Activated B cell treated with CpG ODN at 0.5 μM for 24 hours (primary cell): Measurements from ENCODE around the gene TMEM212. TPM values are rescaled to one million over a fixed set of nuclear protein-coding genes. Genes with fewer than 3 reads are reported as not detected.

Experiments used
- ATAC-seq: fragments of 200-7000 bp; cut with Tn5 transposase; one replicate; pipeline ENCODE4 v1.10.0; 2021; ENCODE audit warnings: low read depth, mild to moderate bottlenecking, moderate library complexity
- CTCF ChIA-PET: fragments of 350-600 bp; sonication (Branson Sonifier 250); formaldehyde crosslinking; loops from one replicate; lab custom pipeline; 2021; ENCODE audit warnings: antibody characterized with exemption; lab: Charles Lee
- POLR2A ChIA-PET: fragments of 350-600 bp; sonication (Branson Sonifier 250); formaldehyde crosslinking; loops from one replicate; lab custom pipeline; 2021; ENCODE audit warnings: antibody characterized with exemption; lab: Charles Lee
- DNase-seq: peaks from one replicate; pipeline ENCODE4 v3.0.0; 2022
- H3K27ac Mint-ChIP-seq: one replicate; pipeline ENCODE4 v1.8.0; 2020; ENCODE audit warnings: mixed read lengths
- H3K27me3 Mint-ChIP-seq: one replicate; pipeline ENCODE4 v1.8.0; 2021; ENCODE audit warnings: mixed read lengths
- H3K36me3 Mint-ChIP-seq: one replicate; pipeline ENCODE4 v1.8.0; 2021; ENCODE audit warnings: low read depth, mixed read lengths
- H3K4me1 Mint-ChIP-seq: one replicate; pipeline ENCODE4 v1.8.0; 2021; ENCODE audit warnings: mixed read lengths
- H3K4me3 Mint-ChIP-seq: one replicate; pipeline ENCODE4 v1.8.0; 2020; ENCODE audit warnings: mild to moderate bottlenecking, mixed read lengths
- H3K9me3 Mint-ChIP-seq: one replicate; pipeline ENCODE4 v1.8.0; 2020; ENCODE audit warnings: mixed read lengths
- intact Hi-C: fragments of 100-400 bp; cut with micrococcal nuclease; formaldehyde crosslinking; loops from one replicate; pipeline ENCODE4 v1.15.1; 2024
- total RNA-seq: library from RNA; stranded (reverse); gene quantifications from 2 replicates; pipeline ENCODE4 v1.2.3, GENCODE V29; 2022
- TF ChIP-seq, protein P1 (sequence below): fragments of 200-600 bp; IDR thresholded peaks from one replicate; pipeline ENCODE4 v1.8.0; 2022; ENCODE audit warnings: antibody characterized with exemption, mild to moderate bottlenecking

Gene TMEM212
- total RNA-seq, 1 donor from 2014 or later, result not detected

- no peaks in the 10 kb centered on the region for H3K36me3 Mint-ChIP-seq
- POLR2A ChIA-PET, result no interaction called here
- no peaks in the 10 kb centered on the region for H3K9me3 Mint-ChIP-seq
- H3K4me1 Mint-ChIP-seq, result no peaks in the 10 kb centered on the region
- no peak overlapping the region for H3K27ac Mint-ChIP-seq
- no peak for ATAC-seq
- H3K27me3 Mint-ChIP-seq, result peaks cover 4% of the 10 kb centered on the region
- intact Hi-C loops, result no loop called here
- DNase-seq, result no peak
- CTCF ChIA-PET, result no interaction called here
- TF ChIP-seq, protein P1, sequence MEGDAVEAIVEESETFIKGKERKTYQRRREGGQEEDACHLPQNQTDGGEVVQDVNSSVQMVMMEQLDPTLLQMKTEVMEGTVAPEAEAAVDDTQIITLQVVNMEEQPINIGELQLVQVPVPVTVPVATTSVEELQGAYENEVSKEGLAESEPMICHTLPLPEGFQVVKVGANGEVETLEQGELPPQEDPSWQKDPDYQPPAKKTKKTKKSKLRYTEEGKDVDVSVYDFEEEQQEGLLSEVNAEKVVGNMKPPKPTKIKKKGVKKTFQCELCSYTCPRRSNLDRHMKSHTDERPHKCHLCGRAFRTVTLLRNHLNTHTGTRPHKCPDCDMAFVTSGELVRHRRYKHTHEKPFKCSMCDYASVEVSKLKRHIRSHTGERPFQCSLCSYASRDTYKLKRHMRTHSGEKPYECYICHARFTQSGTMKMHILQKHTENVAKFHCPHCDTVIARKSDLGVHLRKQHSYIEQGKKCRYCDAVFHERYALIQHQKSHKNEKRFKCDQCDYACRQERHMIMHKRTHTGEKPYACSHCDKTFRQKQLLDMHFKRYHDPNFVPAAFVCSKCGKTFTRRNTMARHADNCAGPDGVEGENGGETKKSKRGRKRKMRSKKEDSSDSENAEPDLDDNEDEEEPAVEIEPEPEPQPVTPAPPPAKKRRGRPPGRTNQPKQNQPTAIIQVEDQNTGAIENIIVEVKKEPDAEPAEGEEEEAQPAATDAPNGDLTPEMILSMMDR, result no peak
- no peak overlapping the region for H3K4me3 Mint-ChIP-seq
Observed at GRCh38 chr3:171838218-171838720, 4.9 kb upstream of the TMEM212 start.

DNA sequence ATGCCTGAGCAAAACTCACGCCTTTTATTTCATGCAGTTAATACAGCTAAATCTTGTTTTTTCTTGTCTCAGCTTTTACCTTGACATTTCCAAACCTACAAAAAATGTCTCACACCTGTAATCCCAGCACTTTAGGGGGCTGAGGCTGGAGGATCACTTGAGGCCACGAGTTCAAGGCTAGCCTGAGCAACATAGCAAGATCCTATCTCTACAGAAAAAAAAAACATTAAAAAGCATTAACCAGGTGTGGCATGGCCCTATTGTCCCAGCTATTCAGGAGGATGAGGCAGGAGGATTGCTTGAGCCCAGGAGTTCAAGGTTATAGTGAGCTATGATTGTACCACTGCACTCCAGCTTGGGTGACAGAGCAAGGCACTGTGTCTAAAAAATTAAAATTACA lies 3.9 kb upstream of the TMEM212 start:
- DNase-seq (no peak), ATAC-seq (no peak)
- ChIA-PET POLR2A (no interaction called here), CTCF (no interaction called here)
- Mint-ChIP-seq H3K36me3 (no peaks in the 10 kb centered on the region), H3K27ac (no peak overlapping the region), H3K4me3 (no peak overlapping the region), H3K27me3 (peaks cover 4% of the 10 kb centered on the region), H3K4me1 (no peaks in the 10 kb centered on the region), H3K9me3 (no peaks in the 10 kb centered on the region)
- TF ChIP-seq, protein P1, result no peak
- intact Hi-C loops, result no loop called here

DNA sequence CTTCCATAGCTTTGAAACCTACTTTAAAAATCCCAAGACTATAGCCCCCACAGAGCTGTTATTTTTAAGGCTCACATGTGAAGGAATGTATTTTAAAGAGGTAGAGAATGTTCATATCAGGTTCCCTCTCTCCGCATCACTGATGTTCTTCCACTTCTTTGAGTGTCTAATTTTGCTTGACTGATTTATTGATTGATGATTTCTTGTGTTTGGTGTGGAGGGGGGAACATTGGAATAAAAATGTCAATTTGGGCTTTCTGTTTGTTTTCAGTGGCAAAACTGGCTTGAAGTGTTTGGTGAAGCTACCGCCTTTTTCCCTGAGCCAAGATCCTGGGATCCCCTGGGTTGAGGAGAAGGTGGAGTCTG lies 2.7 kb upstream of the TMEM212 start:
- TF ChIP-seq, protein P1, result no peak
- Mint-ChIP-seq H3K36me3 (no peaks in the 10 kb centered on the region), H3K4me3 (no peak overlapping the region), H3K4me1 (no peaks in the 10 kb centered on the region), H3K9me3 (no peaks in the 10 kb centered on the region), H3K27me3 (peaks cover 4% of the 10 kb centered on the region), H3K27ac (no peak overlapping the region)
- DNase-seq (no peak), ATAC-seq (no peak)
- CTCF ChIA-PET, result no interaction called here
- intact Hi-C loops, result loop anchor here (10.0 kb wide), 1 partner anchor 494 kb away; no protein-coding TSS in a partner anchor
- POLR2A ChIA-PET, result no interaction called here

DNA sequence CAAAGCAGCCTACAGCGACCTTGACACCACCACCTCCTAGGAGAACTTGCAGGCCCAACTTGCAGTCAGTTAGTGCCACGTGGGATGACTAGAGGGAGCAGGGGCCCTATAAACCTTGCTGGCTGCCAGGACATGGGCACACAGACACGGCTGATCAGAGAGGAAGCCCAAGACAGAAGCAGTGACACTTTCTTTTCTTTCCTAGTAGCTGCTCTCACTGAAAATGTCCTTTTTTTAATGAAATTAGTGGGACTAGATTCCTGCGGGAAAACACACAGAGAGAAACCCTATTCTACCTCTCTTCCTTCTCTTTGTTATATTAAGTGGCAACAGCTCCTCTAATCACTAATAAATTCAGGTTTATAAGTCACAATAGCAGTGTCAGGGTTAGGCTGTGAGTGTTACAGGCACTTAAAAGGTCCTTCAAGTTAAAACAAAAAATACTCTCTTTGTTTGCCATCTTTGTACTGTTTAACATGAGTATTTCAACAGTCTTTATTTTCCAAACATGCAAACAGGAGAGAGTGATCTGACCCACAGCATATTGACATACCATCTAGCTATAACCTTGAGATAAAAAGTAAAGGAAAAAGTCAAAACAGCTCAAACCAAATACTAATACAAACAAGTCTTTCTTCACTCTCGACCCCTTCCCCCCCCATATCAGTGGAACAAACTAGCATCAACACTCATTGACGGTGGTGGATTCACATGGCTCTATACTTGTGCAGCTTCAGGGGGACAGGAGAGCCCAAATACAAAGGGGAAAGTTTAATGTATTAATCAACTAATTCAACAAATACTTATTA lies 2.1 kb upstream of the TMEM212 start:
- H3K9me3 Mint-ChIP-seq, result no peaks in the 10 kb centered on the region

DNA sequence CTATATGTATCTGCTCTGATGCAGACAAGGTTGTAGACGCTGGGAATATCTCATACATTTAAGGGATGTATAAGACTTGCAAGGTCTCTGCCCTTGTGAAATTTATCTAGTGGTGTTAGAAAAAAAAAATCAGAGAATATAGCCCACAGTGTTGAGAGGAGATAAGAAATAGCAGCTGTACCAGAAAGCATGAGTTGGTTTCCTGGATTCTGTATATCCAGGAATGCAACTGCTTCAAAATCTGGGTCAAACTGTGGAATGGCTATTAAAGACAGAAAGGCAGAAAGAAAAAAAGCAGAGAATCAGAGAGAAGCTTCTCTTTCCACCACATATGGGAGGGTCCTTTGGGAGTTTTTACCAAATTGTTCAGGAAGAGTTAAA lies 1.5 kb upstream of the TMEM212 start:
- Mint-ChIP-seq H3K9me3 (no peaks in the 10 kb centered on the region), H3K27me3 (peaks cover 4% of the 10 kb centered on the region), H3K4me1 (no peaks in the 10 kb centered on the region), H3K27ac (no peak overlapping the region), H3K4me3 (no peak overlapping the region), H3K36me3 (no peaks in the 10 kb centered on the region)
- no peak for DNase-seq
- TF ChIP-seq, protein P1, result no peak
- intact Hi-C loops, result loop anchor here (10.0 kb wide), 1 partner anchor 493 kb away; no protein-coding TSS in a partner anchor
- CTCF ChIA-PET, result no interaction called here
- ATAC-seq, result no peak
- POLR2A ChIA-PET, result no interaction called here

More for the DNA sequence above, 2.1 kb upstream of the TMEM212 start:
- no peaks in the 10 kb centered on the region for H3K4me1 Mint-ChIP-seq
- ChIA-PET POLR2A (no interaction called here), CTCF (no interaction called here)
- H3K27me3 Mint-ChIP-seq, result peaks cover 4% of the 10 kb centered on the region
- no peak overlapping the region for H3K4me3 Mint-ChIP-seq
- no peak for ATAC-seq
- intact Hi-C loops, result loop anchor here (10.0 kb wide), 1 partner anchor 494 kb away; no protein-coding TSS in a partner anchor
- no peak overlapping the region for H3K27ac Mint-ChIP-seq
- H3K36me3 Mint-ChIP-seq, result no peaks in the 10 kb centered on the region
- no peak for DNase-seq
- TF ChIP-seq, protein P1, result no peak
